ENCODE measurements around the gene SERPINA12.

- TF ChIP-seq, protein P1, sequence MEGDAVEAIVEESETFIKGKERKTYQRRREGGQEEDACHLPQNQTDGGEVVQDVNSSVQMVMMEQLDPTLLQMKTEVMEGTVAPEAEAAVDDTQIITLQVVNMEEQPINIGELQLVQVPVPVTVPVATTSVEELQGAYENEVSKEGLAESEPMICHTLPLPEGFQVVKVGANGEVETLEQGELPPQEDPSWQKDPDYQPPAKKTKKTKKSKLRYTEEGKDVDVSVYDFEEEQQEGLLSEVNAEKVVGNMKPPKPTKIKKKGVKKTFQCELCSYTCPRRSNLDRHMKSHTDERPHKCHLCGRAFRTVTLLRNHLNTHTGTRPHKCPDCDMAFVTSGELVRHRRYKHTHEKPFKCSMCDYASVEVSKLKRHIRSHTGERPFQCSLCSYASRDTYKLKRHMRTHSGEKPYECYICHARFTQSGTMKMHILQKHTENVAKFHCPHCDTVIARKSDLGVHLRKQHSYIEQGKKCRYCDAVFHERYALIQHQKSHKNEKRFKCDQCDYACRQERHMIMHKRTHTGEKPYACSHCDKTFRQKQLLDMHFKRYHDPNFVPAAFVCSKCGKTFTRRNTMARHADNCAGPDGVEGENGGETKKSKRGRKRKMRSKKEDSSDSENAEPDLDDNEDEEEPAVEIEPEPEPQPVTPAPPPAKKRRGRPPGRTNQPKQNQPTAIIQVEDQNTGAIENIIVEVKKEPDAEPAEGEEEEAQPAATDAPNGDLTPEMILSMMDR (IDR thresholded peaks at IDR 0.05): no peak
- no peak for TF ChIP-seq POLR2AphosphoS5 (IDR thresholded peaks at IDR 0.05)
- no peak for TF ChIP-seq POLR2A (IDR thresholded peaks at IDR 0.05)
Measured at GRCh38 chr14:94498215-94498614, 11.1 kb downstream of the SERPINA12 start.

All from stomach (tissue), 4 donors.